ENCODE results near the gene RRAGD.

DNA sequence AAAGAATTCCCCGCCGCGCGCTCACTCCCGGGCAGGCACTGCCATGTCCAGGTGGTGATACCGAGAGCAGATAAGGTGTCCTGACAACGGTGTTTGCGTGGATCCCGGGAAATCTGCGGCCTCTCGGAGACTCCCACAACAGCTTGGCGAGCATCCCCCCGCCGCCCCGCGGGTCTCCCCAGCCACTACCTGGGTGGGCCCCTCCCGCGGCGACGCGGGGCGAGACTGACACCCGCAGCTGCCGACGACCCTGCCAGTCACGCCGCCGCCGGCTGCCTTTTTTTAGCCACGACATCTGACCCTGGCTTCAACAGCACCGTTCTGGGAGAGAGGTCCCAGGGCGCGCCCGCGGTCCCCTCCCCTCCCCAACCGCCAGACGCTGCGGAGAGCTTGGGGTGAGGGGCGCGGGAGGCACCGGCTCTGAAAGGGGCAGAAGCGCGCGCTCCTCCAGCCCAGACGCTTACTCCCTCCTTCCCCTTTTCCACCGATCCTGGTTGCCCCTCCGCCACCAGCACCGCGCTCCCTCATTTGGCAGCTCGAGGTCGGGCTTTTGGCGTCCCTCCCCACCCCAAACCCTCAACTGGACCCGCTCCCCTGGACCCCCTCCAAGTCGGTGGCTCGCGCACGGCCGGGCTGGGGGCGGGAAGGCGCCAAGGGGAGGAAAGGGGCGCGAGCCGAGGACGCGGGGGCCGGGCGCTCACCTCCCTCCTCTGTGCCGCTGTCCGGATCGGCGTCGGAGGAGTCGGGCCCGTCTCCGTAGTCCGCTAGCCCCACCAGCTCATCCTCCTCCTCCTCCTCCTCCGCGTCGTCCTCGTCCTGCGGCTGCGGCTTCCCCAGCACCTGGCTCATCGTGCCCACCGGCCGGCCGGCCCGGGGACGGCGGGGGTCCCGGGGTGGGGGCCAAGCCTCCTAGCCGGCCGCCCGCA is 665 bp downstream of the RRAGD start:
- TF ChIP-seq TAF1 (IDR thresholded peaks at IDR 0.05; ENCODE audit: borderline replicate concordance, low read depth, low read length): no peak
- no peak for TF ChIP-seq POLR2AphosphoS5 (IDR thresholded peaks at IDR 0.05; ENCODE audit: low read depth, low read length)
- no peak for TF ChIP-seq POLR2A (IDR thresholded peaks at IDR 0.05; ENCODE audit: low read depth, low read length)

All from GM12892 (cell line).